ENCODE results near the gene STYK1. TPM values are rescaled to one million over a fixed set of nuclear protein-coding genes. Genes with fewer than 3 reads are reported as not detected.

The STYK1 gene
- total RNA-seq, 1 donor from 2014 or later: 0.15 TPM

GRCh38 chr12:10705655-10706054 lies 31.8 kb upstream of the STYK1 start:
- no peak for DNase-seq (ENCODE audit: low spot score)
- no peak overlapping the region for H3K4me3 ChIP-seq
- no peaks in the 10 kb centered on the region for H3F3A ChIP-seq (ENCODE audit: low read depth)
- no peak overlapping the region for H3K4me3 Mint-ChIP-seq
- no peaks in the 10 kb centered on the region for H3K9me3 ChIP-seq (ENCODE audit: low read depth)
- no peaks in the 10 kb centered on the region for H3K27me3 ChIP-seq
- H3K27me3 Mint-ChIP-seq (ENCODE audit: insufficient read depth, low read depth): no peaks in the 10 kb centered on the region
- H3K4me2 ChIP-seq: no peak overlapping the region
- H3K36me3 ChIP-seq: peaks cover 36% of the 10 kb centered on the region
- H3K4me1 ChIP-seq: no peaks in the 10 kb centered on the region
- no peak overlapping the region for H3K27ac Mint-ChIP-seq
- no peak for TF ChIP-seq EZH2phosphoT487 (IDR thresholded peaks at IDR 0.05)
- no peak for TF ChIP-seq EZH2 (IDR thresholded peaks at IDR 0.05)
- no peak for TF ChIP-seq CTCF (IDR thresholded peaks at IDR 0.05)
- H2AFZ ChIP-seq (replicated peaks): no peak overlapping the region
- peaks cover 28% of the 10 kb centered on the region for H3K36me3 Mint-ChIP-seq
- no peak overlapping the region for H3K9ac ChIP-seq
- H3K27ac ChIP-seq: no peak overlapping the region
- H3K79me2 ChIP-seq (ENCODE audit: low read depth): peaks cover 12% of the 10 kb centered on the region
- peaks cover 4% of the 10 kb centered on the region for H4K20me1 ChIP-seq (ENCODE audit: low read depth)
- no peaks in the 10 kb centered on the region for H3K4me1 Mint-ChIP-seq
- H3K9me3 Mint-ChIP-seq: no peaks in the 10 kb centered on the region

GRCh38 chr12:10701843-10702242 lies 28.0 kb upstream of the STYK1 start:
- Histone ChIP-seq H3K4me3 (no peak overlapping the region), H3F3A (ENCODE audit: low read depth) (no peaks in the 10 kb centered on the region), H3K4me2 (no peak overlapping the region), H3K4me1 (no peaks in the 10 kb centered on the region), H3K9ac (no peak overlapping the region), H3K79me2 (ENCODE audit: low read depth) (no peaks in the 10 kb centered on the region), H3K9me3 (ENCODE audit: low read depth) (no peaks in the 10 kb centered on the region), H4K20me1 (ENCODE audit: low read depth) (no peaks in the 10 kb centered on the region), H3K27me3 (no peaks in the 10 kb centered on the region), H2AFZ (replicated peaks) (no peak overlapping the region), H3K27ac (no peak overlapping the region), H3K36me3 (peaks cover 39% of the 10 kb centered on the region)
- H3K27me3 Mint-ChIP-seq (ENCODE audit: insufficient read depth, low read depth): no peaks in the 10 kb centered on the region
- no peaks in the 10 kb centered on the region for H3K9me3 Mint-ChIP-seq
- no peaks in the 10 kb centered on the region for H3K4me1 Mint-ChIP-seq
- H3K27ac Mint-ChIP-seq: no peak overlapping the region
- TF ChIP-seq EZH2 (IDR thresholded peaks at IDR 0.05) (no peak), EZH2phosphoT487 (IDR thresholded peaks at IDR 0.05) (no peak), CTCF (IDR thresholded peaks at IDR 0.05) (no peak)
- no peak for DNase-seq (ENCODE audit: low spot score)
- no peak overlapping the region for H3K4me3 Mint-ChIP-seq
- H3K36me3 Mint-ChIP-seq: peaks cover 20% of the 10 kb centered on the region

DNA sequence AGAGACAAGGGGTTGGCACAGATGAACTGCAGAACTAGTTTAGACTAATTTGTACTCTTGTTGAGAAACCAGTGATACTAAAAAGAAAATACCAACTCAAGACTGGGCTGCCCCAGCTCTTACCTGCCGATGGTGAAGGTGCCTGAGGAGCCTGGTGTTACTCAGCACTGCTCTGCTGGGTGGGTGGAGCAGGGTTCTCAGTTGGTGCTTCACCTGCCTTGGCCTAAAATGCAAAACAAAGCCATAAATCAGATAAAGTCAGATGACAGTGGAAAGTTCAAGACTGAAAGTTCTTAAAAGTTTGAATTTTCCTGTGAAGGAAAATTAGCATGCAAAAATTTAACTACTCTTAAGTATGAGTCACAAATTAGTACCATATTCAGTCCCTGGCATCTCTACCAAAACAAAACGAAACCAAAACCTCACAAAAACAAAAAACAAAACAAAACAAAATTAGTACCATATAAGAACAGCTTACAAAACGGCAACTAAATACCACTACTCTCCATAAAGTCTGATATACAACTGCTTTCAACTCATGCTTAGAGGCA lies 27.4 kb upstream of the STYK1 start:
- no peak overlapping the region for H3K27ac ChIP-seq
- DNase-seq (ENCODE audit: low spot score): no peak
- Mint-ChIP-seq H3K9me3 (no peaks in the 10 kb centered on the region), H3K4me3 (no peak overlapping the region), H3K27ac (no peak overlapping the region), H3K36me3 (peaks cover 22% of the 10 kb centered on the region), H3K4me1 (no peaks in the 10 kb centered on the region), H3K27me3 (ENCODE audit: insufficient read depth, low read depth) (no peaks in the 10 kb centered on the region)
- no peaks in the 10 kb centered on the region for H3K4me1 ChIP-seq
- H3K9ac ChIP-seq: no peak overlapping the region
- no peaks in the 10 kb centered on the region for H3K27me3 ChIP-seq
- no peak for TF ChIP-seq CTCF (IDR thresholded peaks at IDR 0.05)
- no peak for TF ChIP-seq EZH2 (IDR thresholded peaks at IDR 0.05)
- TF ChIP-seq EZH2phosphoT487 (IDR thresholded peaks at IDR 0.05): no peak
- H2AFZ ChIP-seq (replicated peaks): no peak overlapping the region
- H3F3A ChIP-seq (ENCODE audit: low read depth): no peaks in the 10 kb centered on the region
- H3K9me3 ChIP-seq (ENCODE audit: low read depth): no peaks in the 10 kb centered on the region
- no peaks in the 10 kb centered on the region for H3K79me2 ChIP-seq (ENCODE audit: low read depth)
- no peak overlapping the region for H3K4me2 ChIP-seq
- H3K36me3 ChIP-seq: peaks cover 39% of the 10 kb centered on the region
- no peaks in the 10 kb centered on the region for H4K20me1 ChIP-seq (ENCODE audit: low read depth)
- H3K4me3 ChIP-seq: no peak overlapping the region
